Fibroblast of villous mesenchyme (primary cell): ENCODE measurements around the gene CBARP. TPM values are rescaled to one million over a fixed set of nuclear protein-coding genes. Genes with fewer than 3 reads are reported as not detected.

Experiments used
- DNase-seq: peaks from one replicate; pipeline ENCODE4 v3.0.0-alpha.2; 2010; ENCODE audit warnings: low read depth
- H3K4me3 ChIP-seq: 2 replicates; pipeline ENCODE4 v1.5.1; 2011; ENCODE audit warnings: low read depth, mild to moderate bottlenecking, low read length
- CTCF ChIP-seq: IDR thresholded peaks from 2 replicates; pipeline ENCODE4 v1.5.1; 2012; ENCODE audit warnings: low read depth, mild to moderate bottlenecking, low read length; ENCODE audit not compliant: insufficient read depth
- total RNA-seq: library from RNA; depleted of rRNA; stranded (reverse); fragments of >200 nt; gene quantifications from 2 replicates; pipeline ENCODE4 v1.2.3, GENCODE V29; 2012

Gene CBARP
- total RNA-seq, 1 donor: 6.0 TPM

GRCh38 chr19:1283207-1283916 lies 45.6 kb upstream of the CBARP start:
- H3K4me3 ChIP-seq: no peak overlapping the region
- no peak for DNase-seq

DNA sequence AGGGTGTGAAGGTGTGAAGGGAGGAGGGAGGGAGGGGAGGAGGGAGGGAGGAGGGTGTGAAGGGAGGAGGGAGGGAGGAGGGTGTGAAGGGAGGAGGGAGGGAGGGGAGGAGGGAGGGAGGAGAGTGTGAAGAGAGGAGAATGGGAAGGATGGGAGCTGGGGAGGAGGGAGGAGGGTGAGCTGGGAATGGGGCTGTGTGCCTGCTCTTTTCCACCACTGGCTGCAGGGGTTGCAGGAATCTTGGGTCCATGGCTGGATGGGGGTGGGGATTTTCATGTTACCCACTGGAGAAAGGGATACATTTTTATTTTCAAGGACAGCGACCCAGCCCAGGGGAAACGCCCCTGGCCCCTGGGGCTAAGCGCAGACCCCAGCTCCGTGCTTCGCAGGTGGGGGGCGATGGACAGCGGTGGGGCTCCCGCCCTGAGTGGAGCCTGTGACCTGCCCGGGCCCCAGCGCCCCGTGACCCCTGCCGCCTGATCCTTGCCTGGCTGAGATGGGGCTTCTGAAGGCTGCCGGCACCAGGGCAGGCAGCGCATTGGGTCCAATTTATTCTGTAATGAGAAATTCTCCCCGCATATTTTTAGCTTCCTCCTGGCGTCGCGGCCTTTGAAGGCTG lies 44.9 kb upstream of the CBARP start:
- no peak for TF ChIP-seq CTCF
- no peak for DNase-seq
- no peak overlapping the region for H3K4me3 ChIP-seq

More at GRCh38 chr19:1283207-1283916, 45.6 kb upstream of the CBARP start:
- TF ChIP-seq CTCF: no peak

- DNase-seq: no peak
- no peak for TF ChIP-seq CTCF
- no peak overlapping the region for H3K4me3 ChIP-seq
These were observed 43.9 kb upstream of the CBARP start for GRCh38 chr19:1281569-1282287.

DNA sequence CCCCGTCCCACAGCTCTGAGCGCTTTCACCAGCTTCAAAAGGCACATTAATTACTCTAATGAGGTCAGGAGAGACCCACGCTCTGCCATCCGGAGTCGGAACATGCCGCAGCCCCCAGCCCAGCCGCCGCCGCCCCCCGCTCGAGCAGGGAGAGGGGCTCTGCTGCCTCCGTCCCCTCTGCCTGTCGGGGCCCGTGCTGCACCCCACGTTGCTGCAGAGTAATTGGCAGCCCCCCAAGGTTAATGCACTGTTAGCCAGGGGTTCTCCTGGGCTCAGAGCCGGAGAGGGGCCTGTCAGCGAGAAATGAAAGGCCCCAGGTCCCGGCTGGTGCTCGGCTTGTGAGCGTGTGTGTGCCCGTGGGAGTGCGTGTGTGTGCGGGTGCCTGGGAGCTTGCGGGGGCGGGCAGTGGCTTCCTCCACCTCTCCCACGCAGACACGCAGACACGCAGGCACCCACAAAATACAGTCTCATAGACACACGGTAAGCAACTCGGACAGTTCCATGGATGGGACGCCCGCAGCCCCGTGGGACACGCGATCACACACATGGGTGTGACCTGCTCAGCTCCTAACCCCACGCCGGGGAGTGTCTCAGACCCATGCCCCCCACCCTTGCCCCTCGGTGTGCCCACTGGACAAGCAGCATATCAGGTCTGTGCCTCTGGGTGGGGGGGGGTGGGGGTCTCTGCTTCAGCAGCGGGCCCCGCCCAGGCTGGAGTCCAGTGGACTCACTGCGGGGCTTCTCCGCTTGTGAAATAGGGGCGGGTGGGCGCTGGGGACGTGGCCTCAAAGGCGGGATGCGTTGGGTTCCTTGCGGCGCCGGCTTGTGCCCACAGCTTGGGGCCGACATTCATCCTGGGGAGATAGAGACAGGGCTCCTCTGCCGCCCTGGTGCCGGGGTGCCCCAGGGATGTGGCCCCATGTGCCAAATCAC lies 43.1 kb upstream of the CBARP start:
- no peak for TF ChIP-seq CTCF
- DNase-seq: no peak
- no peak overlapping the region for H3K4me3 ChIP-seq

- DNase-seq: peak; percentile 82
- TF ChIP-seq CTCF: peak; percentile 98
- no peak overlapping the region for H3K4me3 ChIP-seq
These were observed 42.1 kb upstream of the CBARP start for GRCh38 chr19:1279782-1280341.
